Spleen (tissue), 7 donors: ENCODE results near the gene PDE4B.

Experiments used
- POLR2A ChIP-seq, 3 donors: fragments of 450-650 bp; IDR thresholded peaks; one replicate each; pipeline ENCODE4 v1.5.1; 2017; ENCODE audit warnings: antibody characterized with exemption in 3 of 3, mild to moderate bottlenecking in 1 of 3
- POLR2AphosphoS5 ChIP-seq, 3 donors: sonication (generic); formaldehyde crosslinking; IDR thresholded peaks; one replicate each; pipeline ENCODE4 v1.5.1; 2017; ENCODE audit warnings: antibody characterized with exemption in 3 of 3
- TF ChIP-seq, protein P1 (sequence below), 11 experiments: fragments of 200-600 bp in 7 of 11; fragments of 450-650 bp in 4 of 11; sonication (generic) in 4 of 11; IDR thresholded peaks in 8 of 11; conservative IDR thresholded peaks in 3 of 11; 1 replicate in 7 of 11; 2 replicates in 4 of 11; pipeline versions ENCODE4 v1.4.0 to v1.8.0; 2016 to 2021; ENCODE audit warnings: antibody characterized with exemption in 11 of 11, inconsistent platforms in 4 of 11, mild to moderate bottlenecking in 1 of 11
- donor health status: DM: no; HTN: no; CAD: no; lungs with moderate emphysema.
- donor health status: DM: no; HTN: no; CAD: no.
- donor health status: DM: no; HTN: no; CAD: no.

DNA sequence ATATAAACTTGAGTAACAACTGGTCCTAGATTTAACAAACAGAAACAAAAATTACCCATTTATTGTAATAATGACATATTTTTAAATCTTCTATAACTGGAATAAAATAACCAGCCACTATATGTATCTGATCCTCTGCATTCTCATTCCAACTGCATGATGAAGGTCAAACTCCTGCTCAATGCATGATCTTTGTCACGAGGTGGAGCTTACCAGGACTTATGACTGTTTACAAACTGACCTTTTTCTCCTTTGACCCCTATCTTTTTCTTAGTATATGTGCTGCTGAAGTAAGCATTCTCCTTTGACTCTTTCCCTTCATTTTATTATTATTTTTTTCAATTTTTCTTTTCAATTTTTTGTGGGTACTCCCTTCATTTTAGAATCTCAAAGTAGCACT is 252.2 kb downstream of the PDE4B start:
- TF ChIP-seq, protein P1, sequence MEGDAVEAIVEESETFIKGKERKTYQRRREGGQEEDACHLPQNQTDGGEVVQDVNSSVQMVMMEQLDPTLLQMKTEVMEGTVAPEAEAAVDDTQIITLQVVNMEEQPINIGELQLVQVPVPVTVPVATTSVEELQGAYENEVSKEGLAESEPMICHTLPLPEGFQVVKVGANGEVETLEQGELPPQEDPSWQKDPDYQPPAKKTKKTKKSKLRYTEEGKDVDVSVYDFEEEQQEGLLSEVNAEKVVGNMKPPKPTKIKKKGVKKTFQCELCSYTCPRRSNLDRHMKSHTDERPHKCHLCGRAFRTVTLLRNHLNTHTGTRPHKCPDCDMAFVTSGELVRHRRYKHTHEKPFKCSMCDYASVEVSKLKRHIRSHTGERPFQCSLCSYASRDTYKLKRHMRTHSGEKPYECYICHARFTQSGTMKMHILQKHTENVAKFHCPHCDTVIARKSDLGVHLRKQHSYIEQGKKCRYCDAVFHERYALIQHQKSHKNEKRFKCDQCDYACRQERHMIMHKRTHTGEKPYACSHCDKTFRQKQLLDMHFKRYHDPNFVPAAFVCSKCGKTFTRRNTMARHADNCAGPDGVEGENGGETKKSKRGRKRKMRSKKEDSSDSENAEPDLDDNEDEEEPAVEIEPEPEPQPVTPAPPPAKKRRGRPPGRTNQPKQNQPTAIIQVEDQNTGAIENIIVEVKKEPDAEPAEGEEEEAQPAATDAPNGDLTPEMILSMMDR (IDR thresholded peaks at IDR 0.05 in 8 of 11, conservative IDR thresholded peaks at IDR 0.05 in 3 of 11), result no peak
- TF ChIP-seq POLR2A (IDR thresholded peaks at IDR 0.05) (no peak), POLR2AphosphoS5 (IDR thresholded peaks at IDR 0.05) (no peak)
